Islet precursor cell (in vitro differentiated cells): ENCODE results near the gene RCOR3.
"Not testable (repeated sequence)": the region's sequence is repeated elsewhere in the genome, so short reads cannot be mapped to it uniquely, and the experiment has no call there.

Source experiments
- DNase-seq: peaks from one replicate; pipeline ENCODE4 v3.0.0-alpha.2; 2018

RCOR3 gene

GRCh38 chr1:211260141-211261107 lies 1.3 kb downstream of the RCOR3 start:
- peak; percentile 93 for DNase-seq

- DNase-seq = no peak
Measured at GRCh38 chr1:211261229-211261628, 2.1 kb downstream of the RCOR3 start.

DNA sequence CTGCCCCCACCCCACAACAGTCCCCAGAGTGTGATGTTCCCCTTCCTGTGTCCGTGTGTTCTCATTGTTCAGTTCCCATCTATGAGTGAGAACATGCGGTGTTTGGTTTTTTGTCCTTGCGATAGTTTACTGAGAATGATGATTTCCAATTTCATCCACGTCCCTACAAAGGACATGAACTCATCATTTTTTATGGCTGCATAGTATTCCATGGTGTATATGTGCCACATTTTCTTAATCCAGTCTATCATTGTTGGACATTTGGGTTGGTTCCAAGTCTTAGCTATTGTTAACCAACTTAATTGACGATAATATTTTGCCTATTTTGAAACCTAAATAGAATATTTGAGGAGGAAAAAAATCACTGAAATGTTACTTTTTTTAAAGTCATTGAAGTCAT lies 3.9 kb downstream of the RCOR3 start:
- DNase-seq = not testable (repeated sequence)

- no peak for DNase-seq
Measured at GRCh38 chr1:211267204-211267857, 8.2 kb downstream of the RCOR3 start.

DNA sequence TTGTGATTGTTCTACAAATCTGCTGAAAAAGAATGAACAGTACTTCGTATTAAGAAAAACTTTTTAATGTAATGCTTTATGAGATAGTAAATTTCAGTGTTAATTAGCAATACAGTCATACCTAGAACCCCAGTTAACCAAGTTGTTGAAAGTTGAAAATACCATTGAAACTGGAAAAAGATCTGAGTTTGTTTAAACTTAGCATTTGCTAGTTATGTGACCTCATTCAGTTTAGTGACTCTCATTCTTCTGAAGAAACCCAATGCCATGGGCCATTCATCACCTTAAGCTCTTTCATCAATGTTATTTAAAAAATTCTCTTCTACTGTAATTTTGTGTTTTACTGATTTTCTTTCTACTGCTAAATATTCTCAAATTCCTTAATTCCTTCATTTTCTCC lies 20.2 kb downstream of the RCOR3 start:
- DNase-seq = no peak

GRCh38 chr1:211280910-211281309 lies 21.7 kb downstream of the RCOR3 start:
- DNase-seq = no peak

DNA sequence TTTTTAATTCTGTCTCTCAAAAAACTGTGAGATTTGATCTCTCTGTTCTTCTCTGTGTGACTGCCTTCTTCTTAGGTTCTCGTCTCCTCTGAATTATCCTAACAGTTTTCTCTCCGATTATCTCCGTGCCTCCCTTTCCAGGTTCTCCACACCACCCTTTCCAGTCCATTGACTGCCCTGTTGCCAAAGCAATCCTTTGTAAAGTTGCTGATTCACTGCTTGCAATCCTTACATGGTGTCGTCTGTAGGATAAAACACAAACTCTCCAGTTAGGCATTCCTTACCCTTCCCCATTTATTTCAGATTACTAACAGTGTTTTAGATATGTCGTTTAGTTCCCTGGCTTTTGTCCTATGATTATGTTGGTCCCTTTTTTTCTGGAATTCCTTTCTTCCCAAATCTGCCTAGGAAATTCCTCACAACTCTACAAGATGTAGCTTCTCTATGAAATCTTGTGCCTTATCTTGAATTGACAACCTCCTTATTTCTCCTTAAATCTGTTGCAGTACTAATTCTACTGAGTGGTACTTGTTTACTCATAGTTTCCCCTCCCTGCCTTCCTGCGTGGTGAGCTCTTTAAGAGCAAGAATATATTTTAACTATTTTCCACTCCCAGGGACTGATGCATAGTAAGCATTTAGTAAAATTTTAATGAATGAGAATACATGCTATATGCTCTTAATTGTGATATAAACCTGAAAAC lies 22.3 kb downstream of the RCOR3 start:
- no peak for DNase-seq

GRCh38 chr1:211282023-211282373 lies 22.8 kb downstream of the RCOR3 start:
- no peak for DNase-seq

- no peak for DNase-seq
Measured at GRCh38 chr1:211285196-211285595, 26.0 kb downstream of the RCOR3 start.

- no peak for DNase-seq
Measured at GRCh38 chr1:211287218-211287617, 28.1 kb downstream of the RCOR3 start.

- no peak for DNase-seq
Measured at GRCh38 chr1:211292411-211292810, 33.2 kb downstream of the RCOR3 start.

GRCh38 chr1:211296396-211296795 lies 37.2 kb downstream of the RCOR3 start:
- no peak for DNase-seq

DNA sequence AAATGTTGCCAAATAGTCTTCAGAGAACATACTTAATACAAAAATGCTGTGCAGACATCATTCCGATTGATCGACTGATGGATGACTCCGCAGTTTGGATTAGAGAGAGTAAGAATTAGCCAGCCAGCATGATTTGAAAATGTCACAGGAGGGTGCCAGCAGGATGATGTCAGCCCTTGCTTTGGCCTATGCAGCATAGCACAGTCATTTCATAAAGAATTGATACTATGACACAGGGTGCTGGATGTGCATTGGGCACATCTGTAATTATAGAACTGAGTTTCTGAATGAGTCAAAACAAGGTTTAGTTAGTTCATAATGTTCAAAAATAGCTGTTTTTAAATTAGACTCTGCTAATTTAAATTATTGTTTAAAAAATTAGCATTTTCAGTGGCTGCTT lies 45.9 kb downstream of the RCOR3 start:
- no peak for DNase-seq

GRCh38 chr1:211309617-211310016 lies 50.5 kb downstream of the RCOR3 start:
- DNase-seq = no peak

GRCh38 chr1:211313392-211313791 lies 54.2 kb downstream of the RCOR3 start:
- no peak for DNase-seq

DNA sequence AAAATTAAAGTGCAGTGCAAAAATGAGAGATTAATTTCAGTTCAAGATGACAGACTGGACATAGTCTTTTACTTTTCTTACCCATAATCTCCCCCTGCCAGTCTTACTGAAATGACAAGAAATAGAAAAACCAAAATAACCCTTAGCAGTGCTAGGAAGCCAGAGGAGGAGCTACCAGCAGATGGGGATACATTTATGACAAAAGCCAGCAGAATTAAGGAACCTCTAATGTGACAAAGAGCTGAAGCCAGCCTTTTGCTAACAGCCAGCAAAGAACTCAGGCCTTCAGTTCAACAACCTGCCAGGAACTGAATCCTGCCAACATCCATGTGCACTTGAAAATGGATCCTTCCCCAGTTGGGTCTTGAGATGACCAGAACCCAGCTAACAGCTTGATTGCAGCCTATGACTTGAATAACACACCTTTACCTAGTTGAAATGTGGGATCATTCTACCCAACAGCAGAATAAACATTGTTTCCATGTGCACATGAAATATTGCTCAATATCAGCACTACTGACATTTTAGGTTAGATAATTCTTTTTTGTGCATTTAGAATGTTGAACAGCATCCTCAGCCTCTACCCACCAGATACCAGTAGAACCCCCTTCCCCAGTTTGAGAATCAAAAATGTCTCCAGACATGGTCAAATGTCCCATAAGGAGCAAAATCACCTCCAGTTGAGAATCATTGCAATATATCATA lies 59.6 kb downstream of the RCOR3 start:
- no peak for DNase-seq

DNA sequence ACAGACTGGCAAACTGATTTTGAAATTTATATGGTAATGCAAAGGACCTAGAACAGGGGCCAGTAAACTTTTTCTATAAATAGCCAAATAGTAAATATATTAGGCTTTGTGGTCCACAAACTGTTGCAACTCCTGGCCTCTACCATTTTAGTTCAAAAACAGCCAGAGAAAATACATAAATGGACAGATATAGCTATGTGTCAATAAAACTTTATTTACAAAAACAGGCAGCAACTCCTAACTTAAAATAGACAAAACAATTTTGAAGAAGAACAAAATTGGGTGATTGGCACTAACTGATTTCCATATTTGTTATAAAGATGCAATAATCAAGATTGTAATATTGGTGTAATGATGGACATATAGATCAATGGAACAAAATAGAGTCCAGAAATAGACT lies 60.7 kb downstream of the RCOR3 start:
- DNase-seq = no peak

DNA sequence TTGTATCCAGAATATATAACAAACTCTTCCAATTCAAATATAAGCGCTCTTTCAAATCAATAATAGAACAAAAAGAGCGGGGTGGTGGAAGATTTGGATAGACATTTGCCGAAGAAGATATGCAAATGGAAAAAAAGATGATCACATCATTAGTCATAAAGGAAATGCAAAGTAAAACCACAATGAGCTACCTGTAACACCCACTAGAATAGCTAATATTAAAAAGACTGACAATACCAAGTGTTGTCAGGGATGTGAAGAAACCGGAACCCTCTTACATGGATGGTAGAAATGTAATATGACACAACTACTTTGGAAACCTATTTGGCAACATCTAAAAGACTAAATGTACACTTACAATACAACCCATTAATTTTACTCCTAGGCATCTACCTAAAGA lies 61.8 kb downstream of the RCOR3 start:
- no peak for DNase-seq

GRCh38 chr1:211321646-211322045 lies 62.5 kb downstream of the RCOR3 start:
- DNase-seq = not testable (repeated sequence)

- DNase-seq = peak; percentile 80
Measured at GRCh38 chr1:211323156-211324063, 64.2 kb downstream of the RCOR3 start.

DNA sequence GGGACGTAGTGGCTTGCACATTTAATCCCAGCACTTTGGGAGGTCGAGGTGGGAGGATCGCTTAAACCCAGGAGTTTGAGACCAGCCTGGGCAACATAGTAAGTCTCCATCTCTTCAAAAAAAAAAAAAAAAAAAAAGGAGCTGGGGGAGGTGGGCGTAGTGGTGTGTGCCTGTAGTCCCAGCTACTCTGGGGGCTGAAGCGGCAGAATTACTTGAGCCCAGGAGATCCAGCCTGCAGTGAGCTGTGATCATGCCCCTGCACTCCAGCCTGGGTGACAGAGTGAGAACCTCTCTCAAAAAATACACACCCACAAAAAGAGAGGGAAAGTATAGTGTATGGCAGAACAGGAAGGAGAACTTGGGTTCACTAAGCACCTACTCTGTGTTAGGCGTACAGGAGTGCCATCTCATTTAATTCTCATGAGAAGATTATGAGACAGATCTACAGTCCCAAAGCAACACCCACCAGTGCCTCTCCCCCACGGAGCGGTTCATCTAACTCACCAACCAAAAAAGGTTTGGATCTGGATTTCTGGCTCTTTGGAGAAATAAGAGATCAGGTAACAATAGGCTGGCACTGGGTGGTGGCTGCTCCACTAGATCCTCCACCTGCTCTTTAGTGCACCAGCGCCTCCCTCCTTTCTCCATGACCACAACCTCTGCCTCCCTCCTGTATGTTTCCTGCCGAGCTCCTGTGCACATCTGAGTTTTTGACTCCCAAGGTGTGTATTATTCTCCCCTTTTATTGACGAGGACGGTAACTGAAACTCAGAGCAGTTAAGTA lies 66.0 kb downstream of the RCOR3 start:
- no peak for DNase-seq
